ENCODE measurements around the gene CCDC77.

CCDC77 gene

GRCh38 chr12:490260-490659 is 88.8 kb downstream of the CCDC77 start:
- TF ChIP-seq, protein P1, sequence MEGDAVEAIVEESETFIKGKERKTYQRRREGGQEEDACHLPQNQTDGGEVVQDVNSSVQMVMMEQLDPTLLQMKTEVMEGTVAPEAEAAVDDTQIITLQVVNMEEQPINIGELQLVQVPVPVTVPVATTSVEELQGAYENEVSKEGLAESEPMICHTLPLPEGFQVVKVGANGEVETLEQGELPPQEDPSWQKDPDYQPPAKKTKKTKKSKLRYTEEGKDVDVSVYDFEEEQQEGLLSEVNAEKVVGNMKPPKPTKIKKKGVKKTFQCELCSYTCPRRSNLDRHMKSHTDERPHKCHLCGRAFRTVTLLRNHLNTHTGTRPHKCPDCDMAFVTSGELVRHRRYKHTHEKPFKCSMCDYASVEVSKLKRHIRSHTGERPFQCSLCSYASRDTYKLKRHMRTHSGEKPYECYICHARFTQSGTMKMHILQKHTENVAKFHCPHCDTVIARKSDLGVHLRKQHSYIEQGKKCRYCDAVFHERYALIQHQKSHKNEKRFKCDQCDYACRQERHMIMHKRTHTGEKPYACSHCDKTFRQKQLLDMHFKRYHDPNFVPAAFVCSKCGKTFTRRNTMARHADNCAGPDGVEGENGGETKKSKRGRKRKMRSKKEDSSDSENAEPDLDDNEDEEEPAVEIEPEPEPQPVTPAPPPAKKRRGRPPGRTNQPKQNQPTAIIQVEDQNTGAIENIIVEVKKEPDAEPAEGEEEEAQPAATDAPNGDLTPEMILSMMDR (IDR thresholded peaks at IDR 0.05; ENCODE audit: extremely low read depth, insufficient read depth, missing control alignments) = no peak
- in situ Hi-C loops (cut with MboI; ENCODE audit: low pct_unique_long_range_greater_than_20kb, low sequenced_read_pairs, unreplicated experiment) = no loop called here
- no peak for DNase-seq (ENCODE audit: low spot score)

Measured in GM13977 (cell line).